Stomach (tissue), 4 donors: ENCODE measurements around the gene CAPN12.

Experiments
- POLR2A ChIP-seq, 4 donors: fragments of 450-650 bp; IDR thresholded peaks; one replicate each; pipeline ENCODE4 v1.6.1; 2016; ENCODE audit warnings: antibody characterized with exemption in 4 of 4, control low read depth in 2 of 4, mild to moderate bottlenecking in 1 of 4, moderate library complexity in 1 of 4
- POLR2AphosphoS5 ChIP-seq, 3 donors: sonication (generic); formaldehyde crosslinking; IDR thresholded peaks; one replicate each; pipeline ENCODE4 v1.6.1; 2016; ENCODE audit warnings: antibody characterized with exemption in 3 of 3
- TF ChIP-seq, protein P1 (sequence below), 7 experiments: fragments of 450-650 bp in 4 of 7; fragments of 200-600 bp in 3 of 7; sonication (generic) in 3 of 7; IDR thresholded peaks; one replicate each; pipeline ENCODE4 v1.5.1; 2016 to 2019; ENCODE audit warnings: antibody characterized with exemption in 7 of 7, control low read depth in 2 of 7, mild to moderate bottlenecking in 1 of 7

- TF ChIP-seq, protein P1, sequence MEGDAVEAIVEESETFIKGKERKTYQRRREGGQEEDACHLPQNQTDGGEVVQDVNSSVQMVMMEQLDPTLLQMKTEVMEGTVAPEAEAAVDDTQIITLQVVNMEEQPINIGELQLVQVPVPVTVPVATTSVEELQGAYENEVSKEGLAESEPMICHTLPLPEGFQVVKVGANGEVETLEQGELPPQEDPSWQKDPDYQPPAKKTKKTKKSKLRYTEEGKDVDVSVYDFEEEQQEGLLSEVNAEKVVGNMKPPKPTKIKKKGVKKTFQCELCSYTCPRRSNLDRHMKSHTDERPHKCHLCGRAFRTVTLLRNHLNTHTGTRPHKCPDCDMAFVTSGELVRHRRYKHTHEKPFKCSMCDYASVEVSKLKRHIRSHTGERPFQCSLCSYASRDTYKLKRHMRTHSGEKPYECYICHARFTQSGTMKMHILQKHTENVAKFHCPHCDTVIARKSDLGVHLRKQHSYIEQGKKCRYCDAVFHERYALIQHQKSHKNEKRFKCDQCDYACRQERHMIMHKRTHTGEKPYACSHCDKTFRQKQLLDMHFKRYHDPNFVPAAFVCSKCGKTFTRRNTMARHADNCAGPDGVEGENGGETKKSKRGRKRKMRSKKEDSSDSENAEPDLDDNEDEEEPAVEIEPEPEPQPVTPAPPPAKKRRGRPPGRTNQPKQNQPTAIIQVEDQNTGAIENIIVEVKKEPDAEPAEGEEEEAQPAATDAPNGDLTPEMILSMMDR (IDR thresholded peaks at IDR 0.05), result no peak
- TF ChIP-seq POLR2AphosphoS5 (IDR thresholded peaks at IDR 0.05) (no peak), POLR2A (IDR thresholded peaks at IDR 0.05) (no peak)
Observed at GRCh38 chr19:38740257-38740592, 4.0 kb downstream of the CAPN12 start.
